GM23338 (cell line): ENCODE data around the gene NFIA.

ENCODE experiments used
- EZH2phosphoT487 ChIP-seq: fragments of 200-600 bp; sonication (generic); IDR thresholded peaks from one replicate; pipeline ENCODE4 v1.8.1; 2018; ENCODE audit warnings: antibody characterized with exemption; ENCODE audit not compliant: unreplicated experiment
- JUNB ChIP-seq: IDR thresholded peaks from one replicate; pipeline ENCODE4 v1.6.1; 2016; ENCODE audit warnings: antibody characterized with exemption; ENCODE audit not compliant: unreplicated experiment
- TF ChIP-seq, protein P1 (sequence below), 2 experiments: fragments of 200-600 bp in 1 of 2; sonication (generic) in 1 of 2; conservative IDR thresholded peaks; 2 replicates each; pipeline versions ENCODE4 v1.5.1 to v1.6.1; 2016 to 2017; ENCODE audit warnings: antibody characterized with exemption in 2 of 2, low read depth in 2 of 2, mild to moderate bottlenecking in 2 of 2, moderate library complexity in 1 of 2

DNA sequence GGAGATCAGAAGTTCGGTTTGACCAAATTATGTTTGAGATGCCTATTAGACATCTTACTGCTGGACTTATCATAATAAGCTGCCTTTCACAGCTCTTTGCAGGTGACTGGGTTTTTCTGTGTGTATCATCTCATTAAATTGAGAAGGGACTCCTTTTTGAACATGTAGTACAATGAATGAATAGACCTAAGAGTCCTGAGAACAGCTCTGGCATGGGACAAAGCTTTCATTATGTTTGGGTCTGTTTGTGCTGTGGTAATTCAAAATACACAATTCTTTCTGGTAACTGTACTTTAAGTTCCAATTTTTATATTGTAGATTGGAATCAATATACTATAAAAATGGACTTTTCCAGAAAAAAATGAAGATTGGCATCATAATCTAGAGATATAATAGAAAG lies 330.2 kb downstream of the NFIA start:
- TF ChIP-seq, protein P1, sequence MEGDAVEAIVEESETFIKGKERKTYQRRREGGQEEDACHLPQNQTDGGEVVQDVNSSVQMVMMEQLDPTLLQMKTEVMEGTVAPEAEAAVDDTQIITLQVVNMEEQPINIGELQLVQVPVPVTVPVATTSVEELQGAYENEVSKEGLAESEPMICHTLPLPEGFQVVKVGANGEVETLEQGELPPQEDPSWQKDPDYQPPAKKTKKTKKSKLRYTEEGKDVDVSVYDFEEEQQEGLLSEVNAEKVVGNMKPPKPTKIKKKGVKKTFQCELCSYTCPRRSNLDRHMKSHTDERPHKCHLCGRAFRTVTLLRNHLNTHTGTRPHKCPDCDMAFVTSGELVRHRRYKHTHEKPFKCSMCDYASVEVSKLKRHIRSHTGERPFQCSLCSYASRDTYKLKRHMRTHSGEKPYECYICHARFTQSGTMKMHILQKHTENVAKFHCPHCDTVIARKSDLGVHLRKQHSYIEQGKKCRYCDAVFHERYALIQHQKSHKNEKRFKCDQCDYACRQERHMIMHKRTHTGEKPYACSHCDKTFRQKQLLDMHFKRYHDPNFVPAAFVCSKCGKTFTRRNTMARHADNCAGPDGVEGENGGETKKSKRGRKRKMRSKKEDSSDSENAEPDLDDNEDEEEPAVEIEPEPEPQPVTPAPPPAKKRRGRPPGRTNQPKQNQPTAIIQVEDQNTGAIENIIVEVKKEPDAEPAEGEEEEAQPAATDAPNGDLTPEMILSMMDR (conservative IDR thresholded peaks at IDR 0.05; ENCODE audit: low read depth in 2 of 2): no peak
- no peak for TF ChIP-seq EZH2phosphoT487
- no peak for TF ChIP-seq JUNB
